ENCODE results near the gene RBBP8NL. TPM values are rescaled to one million over a fixed set of nuclear protein-coding genes. Genes with fewer than 3 reads are reported as not detected.

RBBP8NL gene
- total RNA-seq, 1 experiment from 2014 or later, result not detected

- peaks cover 18% of the 10 kb centered on the region for H3K4me1 ChIP-seq (ENCODE audit: control insufficient read depth, insufficient read depth, low read length)
- no peaks in the 10 kb centered on the region for H3K36me3 ChIP-seq (ENCODE audit: control insufficient read depth, insufficient read depth, low read length)
- in situ Hi-C loops (cut with HindIII; ENCODE audit: low pct_unique_long_range_greater_than_20kb, low sequenced_read_pairs), result no loop called here
- H3K9me3 ChIP-seq (ENCODE audit: control insufficient read depth, insufficient read depth, low read depth, low read length), result no peaks in the 10 kb centered on the region
- no peak for ATAC-seq
- intact Hi-C loops (cut with micrococcal nuclease; ENCODE audit: unreplicated experiment), result no loop called here
- TF ChIP-seq, protein P1, sequence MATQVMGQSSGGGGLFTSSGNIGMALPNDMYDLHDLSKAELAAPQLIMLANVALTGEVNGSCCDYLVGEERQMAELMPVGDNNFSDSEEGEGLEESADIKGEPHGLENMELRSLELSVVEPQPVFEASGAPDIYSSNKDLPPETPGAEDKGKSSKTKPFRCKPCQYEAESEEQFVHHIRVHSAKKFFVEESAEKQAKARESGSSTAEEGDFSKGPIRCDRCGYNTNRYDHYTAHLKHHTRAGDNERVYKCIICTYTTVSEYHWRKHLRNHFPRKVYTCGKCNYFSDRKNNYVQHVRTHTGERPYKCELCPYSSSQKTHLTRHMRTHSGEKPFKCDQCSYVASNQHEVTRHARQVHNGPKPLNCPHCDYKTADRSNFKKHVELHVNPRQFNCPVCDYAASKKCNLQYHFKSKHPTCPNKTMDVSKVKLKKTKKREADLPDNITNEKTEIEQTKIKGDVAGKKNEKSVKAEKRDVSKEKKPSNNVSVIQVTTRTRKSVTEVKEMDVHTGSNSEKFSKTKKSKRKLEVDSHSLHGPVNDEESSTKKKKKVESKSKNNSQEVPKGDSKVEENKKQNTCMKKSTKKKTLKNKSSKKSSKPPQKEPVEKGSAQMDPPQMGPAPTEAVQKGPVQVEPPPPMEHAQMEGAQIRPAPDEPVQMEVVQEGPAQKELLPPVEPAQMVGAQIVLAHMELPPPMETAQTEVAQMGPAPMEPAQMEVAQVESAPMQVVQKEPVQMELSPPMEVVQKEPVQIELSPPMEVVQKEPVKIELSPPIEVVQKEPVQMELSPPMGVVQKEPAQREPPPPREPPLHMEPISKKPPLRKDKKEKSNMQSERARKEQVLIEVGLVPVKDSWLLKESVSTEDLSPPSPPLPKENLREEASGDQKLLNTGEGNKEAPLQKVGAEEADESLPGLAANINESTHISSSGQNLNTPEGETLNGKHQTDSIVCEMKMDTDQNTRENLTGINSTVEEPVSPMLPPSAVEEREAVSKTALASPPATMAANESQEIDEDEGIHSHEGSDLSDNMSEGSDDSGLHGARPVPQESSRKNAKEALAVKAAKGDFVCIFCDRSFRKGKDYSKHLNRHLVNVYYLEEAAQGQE (IDR thresholded peaks at IDR 0.05; ENCODE audit: insufficient read depth in 1 of 2, low read depth in 2 of 2, low read length in 1 of 2), result no peak
- TF ChIP-seq SIN3A (IDR thresholded peaks at IDR 0.05; ENCODE audit: borderline replicate concordance, insufficient read depth, low read depth, low read length) (no peak), POLR2AphosphoS5 (IDR thresholded peaks at IDR 0.05; ENCODE audit: low read depth, low read length) (no peak), TCF7L2 (IDR thresholded peaks at IDR 0.05; ENCODE audit: low read depth, low read length) (no peak)
- TF ChIP-seq, protein P2, sequence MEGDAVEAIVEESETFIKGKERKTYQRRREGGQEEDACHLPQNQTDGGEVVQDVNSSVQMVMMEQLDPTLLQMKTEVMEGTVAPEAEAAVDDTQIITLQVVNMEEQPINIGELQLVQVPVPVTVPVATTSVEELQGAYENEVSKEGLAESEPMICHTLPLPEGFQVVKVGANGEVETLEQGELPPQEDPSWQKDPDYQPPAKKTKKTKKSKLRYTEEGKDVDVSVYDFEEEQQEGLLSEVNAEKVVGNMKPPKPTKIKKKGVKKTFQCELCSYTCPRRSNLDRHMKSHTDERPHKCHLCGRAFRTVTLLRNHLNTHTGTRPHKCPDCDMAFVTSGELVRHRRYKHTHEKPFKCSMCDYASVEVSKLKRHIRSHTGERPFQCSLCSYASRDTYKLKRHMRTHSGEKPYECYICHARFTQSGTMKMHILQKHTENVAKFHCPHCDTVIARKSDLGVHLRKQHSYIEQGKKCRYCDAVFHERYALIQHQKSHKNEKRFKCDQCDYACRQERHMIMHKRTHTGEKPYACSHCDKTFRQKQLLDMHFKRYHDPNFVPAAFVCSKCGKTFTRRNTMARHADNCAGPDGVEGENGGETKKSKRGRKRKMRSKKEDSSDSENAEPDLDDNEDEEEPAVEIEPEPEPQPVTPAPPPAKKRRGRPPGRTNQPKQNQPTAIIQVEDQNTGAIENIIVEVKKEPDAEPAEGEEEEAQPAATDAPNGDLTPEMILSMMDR (IDR thresholded peaks at IDR 0.05), result no peak
- no peaks in the 10 kb centered on the region for H3K27me3 ChIP-seq (ENCODE audit: control insufficient read depth, insufficient read depth, low read length)
- POLR2A ChIA-PET, result no interaction called here
- H3K27ac ChIP-seq (ENCODE audit: low read length), result no peak overlapping the region
- no peak overlapping the region for H3K4me3 ChIP-seq (ENCODE audit: low read depth in 2 of 2, low read length in 2 of 2)
- no peak for DNase-seq (ENCODE audit: low read depth, low spot score)
- no TSS peak for BruUV-seq (replicated peaks)
- CTCF ChIA-PET, result no interaction called here
Observed at GRCh38 chr20:62460678-62461077, 33.3 kb upstream of the RBBP8NL start.

DNA sequence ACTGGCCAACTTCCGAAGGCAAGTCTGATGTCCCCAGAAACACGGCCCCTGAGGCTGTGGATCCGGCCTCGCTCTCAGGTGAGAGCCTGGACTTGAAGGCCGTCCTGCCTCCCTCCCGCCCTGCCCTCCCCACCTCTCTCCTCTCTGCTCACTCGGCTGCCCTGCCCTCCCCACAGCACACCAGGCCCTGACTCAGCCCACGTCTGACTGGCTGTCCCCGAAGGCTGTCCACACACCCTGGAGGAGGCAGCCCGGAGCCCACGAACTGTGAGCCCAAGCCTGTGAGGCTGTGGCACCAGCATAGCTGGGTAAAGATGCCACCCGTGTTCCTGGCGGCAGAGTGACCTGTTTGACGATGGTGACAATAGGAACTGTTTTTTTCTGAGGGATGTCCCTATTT is 32.1 kb upstream of the RBBP8NL start:
- Histone ChIP-seq H3K36me3 (ENCODE audit: control insufficient read depth, insufficient read depth, low read length) (no peaks in the 10 kb centered on the region), H3K27me3 (ENCODE audit: control insufficient read depth, insufficient read depth, low read length) (no peaks in the 10 kb centered on the region), H3K4me3 (ENCODE audit: low read depth in 2 of 2, low read length in 2 of 2) (no peak overlapping the region), H3K4me1 (ENCODE audit: control insufficient read depth, insufficient read depth, low read length) (peaks cover 16% of the 10 kb centered on the region), H3K27ac (ENCODE audit: low read length) (no peak overlapping the region), H3K9me3 (ENCODE audit: control insufficient read depth, insufficient read depth, low read depth, low read length) (no peaks in the 10 kb centered on the region)
- TF ChIP-seq, protein P2 (IDR thresholded peaks at IDR 0.05), result no peak
- TF ChIP-seq, protein P1 (IDR thresholded peaks at IDR 0.05; ENCODE audit: insufficient read depth in 1 of 2, low read depth in 2 of 2, low read length in 1 of 2), result no peak
- TF ChIP-seq TCF7L2 (IDR thresholded peaks at IDR 0.05; ENCODE audit: low read depth, low read length) (no peak), SIN3A (IDR thresholded peaks at IDR 0.05; ENCODE audit: borderline replicate concordance, insufficient read depth, low read depth, low read length) (no peak), POLR2AphosphoS5 (IDR thresholded peaks at IDR 0.05; ENCODE audit: low read depth, low read length) (no peak)
- DNase-seq (ENCODE audit: low read depth, low spot score), result no peak
- ATAC-seq, result no peak
- no TSS peak for BruUV-seq (replicated peaks)
- CTCF ChIA-PET, result interaction anchor here (0.7 kb wide), 1 partner anchor 34 kb away, joined by 3 read pairs; no protein-coding TSS in a partner anchor
- in situ Hi-C loops (cut with HindIII; ENCODE audit: low pct_unique_long_range_greater_than_20kb, low sequenced_read_pairs), result no loop called here
- POLR2A ChIA-PET, result no interaction called here
- intact Hi-C loops (cut with micrococcal nuclease; ENCODE audit: unreplicated experiment), result no loop called here
